Measurements from ENCODE around the gene MARCHF10.
"Not testable (repeated sequence)": the region's sequence is repeated elsewhere in the genome, so short reads cannot be mapped to it uniquely, and the experiment has no call there.

The MARCHF10 gene

DNA sequence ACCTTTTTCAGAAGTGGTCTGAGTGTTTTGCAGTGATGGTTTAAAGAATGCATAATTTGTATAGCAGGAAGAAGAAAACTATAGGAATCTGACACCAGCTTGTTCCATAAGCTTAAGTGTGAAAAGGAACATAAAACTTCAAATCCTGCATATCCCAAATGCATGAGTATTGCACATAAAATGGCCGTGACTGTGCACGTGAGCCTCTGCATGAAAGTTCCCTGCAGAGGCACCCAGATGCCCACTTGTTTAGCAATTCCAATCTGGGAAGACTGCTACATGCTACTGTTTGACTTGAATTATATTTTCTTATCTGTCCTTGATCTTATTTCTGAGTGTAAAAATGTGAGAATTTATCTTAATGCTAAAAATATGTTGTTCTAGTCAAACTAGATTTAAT lies 21.5 kb downstream of the MARCHF10 start:
- DNase-seq (ENCODE audit: low read depth in 3 of 3): no peak

DNA sequence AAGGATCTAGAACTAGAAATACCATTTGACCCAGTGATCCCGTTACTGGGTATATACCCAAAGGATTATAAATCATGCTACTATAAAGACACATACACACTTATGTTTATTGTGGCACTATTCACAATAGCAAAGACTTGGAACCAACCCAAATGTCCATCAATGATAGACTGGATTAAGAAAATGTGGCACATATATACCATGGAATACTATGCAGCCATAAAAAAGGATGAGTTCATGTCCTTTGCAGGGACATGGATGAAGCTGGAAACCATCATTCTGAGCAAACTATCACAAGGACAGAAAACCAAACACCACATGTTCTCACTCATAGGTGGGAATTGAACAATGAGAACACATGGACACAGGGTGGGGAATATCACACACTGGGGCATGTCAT lies 22.1 kb downstream of the MARCHF10 start:
- DNase-seq (ENCODE audit: low read depth in 3 of 3): not testable (repeated sequence)

DNA sequence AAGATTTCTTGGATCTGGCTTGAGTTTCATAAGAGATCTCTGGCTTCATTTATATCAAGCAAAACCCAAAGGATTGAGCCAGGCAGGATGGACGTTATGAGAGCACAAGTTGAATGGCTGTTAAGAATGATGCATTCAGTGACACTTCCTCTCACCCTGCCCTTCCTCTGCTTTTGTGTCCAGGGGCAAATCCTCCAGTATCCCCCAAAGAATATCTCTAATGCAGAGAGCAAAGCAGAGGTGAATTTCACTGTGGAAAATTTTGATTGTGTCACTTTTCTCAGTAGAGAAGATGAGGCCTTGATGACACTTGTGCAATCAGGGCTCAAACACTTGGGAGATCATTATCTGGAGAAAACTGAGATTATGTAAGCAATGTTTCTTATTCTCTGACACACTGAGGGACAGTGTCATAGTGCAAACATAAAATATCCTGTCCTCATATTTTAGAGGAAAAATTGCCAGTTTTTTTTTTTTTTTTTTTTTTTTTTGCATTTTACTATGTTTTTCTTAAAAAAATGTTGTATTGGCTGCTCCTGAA lies 25.3 kb downstream of the MARCHF10 start:
- no peak for DNase-seq (ENCODE audit: low read depth in 3 of 3)

DNA sequence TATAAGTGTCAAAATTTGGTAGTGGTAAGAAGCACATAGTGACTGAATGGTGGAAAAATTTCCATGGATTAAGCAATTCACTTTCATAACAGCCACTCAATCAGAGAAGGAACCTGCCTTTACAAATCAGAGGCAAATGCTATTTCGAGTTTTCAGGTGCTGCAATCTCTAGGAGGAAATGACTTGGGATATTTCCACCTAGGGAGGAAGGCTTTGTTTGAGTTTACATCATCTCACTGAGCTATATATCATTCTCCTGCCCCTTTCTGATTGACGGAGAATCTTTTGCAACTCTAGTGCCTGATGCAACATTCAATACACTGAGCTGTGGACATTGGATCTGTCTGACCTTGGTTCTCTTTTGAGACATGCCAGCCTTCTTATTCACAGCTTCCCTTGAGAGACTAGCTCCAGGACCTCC lies 26.3 kb downstream of the MARCHF10 start:
- DNase-seq (ENCODE audit: low read depth in 3 of 3): no peak

DNA sequence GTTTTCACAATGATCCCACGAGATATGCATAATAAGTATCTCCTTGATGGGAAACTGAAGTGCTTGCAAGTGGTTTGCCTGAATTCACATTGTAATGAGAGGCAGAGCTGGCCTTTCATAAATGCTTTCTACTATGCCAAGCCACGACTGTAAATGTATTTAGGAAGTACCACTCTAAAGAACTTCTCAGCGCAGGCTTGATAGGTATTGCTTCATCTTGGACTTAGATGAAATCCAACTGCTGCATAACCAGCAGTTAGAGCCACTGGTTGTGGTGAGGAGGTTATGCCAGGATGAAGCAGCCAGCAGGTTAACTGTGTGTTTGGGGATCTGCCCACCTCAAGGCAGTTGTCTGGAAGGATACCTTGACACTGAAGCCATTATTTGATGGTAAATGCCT lies 26.8 kb downstream of the MARCHF10 start:
- no peak for DNase-seq (ENCODE audit: low read depth in 3 of 3)

DNA sequence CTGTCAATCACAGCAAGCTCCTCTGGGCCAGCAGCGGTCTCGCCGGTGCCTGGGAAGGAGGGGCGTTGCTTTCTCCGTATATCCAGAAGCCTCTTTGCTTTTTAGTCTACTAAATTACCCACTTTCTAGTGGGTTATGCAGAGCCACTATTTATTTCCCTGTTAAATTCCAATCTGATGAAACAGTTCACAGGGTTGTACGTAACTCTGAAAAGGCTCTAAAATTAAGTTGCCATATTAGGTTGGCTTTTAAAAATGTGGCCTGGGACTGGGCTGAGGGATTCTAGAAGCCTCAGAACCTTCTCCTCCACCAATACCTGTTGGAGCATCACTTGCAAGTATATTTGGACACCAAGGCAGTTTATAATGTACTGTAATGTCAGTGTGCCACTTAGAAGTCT lies 27.2 kb downstream of the MARCHF10 start:
- DNase-seq (ENCODE audit: low read depth in 3 of 3): no peak

DNA sequence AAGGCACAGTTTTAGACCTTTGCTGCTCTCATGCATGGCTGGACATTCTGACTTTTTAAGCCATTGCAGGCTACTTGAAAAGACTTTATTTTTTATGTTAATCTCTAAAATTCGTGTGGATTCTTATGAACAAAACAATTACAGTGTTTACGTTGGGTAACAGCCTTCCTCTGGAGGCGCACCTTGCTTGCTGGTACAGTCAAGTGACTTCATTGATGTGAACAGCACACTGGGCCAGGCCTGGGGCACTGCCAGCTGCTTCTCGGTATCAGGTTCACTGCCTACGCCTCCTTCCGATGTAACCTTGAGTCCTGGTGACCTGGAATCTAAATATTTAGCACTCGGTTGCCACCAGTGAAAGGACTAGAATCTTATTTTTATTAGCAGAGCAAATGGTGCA lies 27.8 kb downstream of the MARCHF10 start:
- DNase-seq (ENCODE audit: low read depth in 3 of 3): no peak

DNA sequence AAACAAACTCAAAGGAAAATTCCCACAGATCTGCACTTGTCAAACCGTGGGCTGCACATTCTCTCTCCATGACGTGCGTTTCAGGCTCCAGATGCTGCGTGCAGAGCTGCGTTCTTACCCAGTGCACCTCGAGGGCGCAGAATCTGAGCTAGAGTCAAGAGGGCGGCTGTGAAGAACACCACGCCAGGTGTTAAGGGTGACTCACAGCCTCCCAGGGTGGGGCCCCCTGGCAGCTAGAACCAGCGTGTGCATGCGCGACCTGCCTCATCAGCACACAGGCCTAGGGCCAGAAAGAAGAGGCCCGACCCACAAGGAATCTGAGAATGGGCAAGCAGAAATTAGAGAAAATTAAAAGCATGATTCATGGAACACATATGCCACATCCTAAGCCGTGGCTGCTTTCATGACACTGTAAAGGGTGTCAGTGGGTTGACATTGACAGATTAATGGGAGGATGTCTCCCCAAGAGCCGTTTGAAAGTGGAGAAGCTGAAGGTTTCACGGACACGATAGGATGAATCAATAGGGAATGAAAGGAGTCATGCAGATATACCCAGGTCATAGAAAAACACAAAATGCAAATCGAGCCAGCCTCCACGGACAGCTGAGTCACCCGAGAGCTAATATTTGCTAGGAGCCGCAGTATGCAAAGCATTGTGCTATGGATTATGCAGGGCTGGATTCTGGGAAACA lies 29.0 kb downstream of the MARCHF10 start:
- no peak for DNase-seq (ENCODE audit: low read depth in 3 of 3)

DNA sequence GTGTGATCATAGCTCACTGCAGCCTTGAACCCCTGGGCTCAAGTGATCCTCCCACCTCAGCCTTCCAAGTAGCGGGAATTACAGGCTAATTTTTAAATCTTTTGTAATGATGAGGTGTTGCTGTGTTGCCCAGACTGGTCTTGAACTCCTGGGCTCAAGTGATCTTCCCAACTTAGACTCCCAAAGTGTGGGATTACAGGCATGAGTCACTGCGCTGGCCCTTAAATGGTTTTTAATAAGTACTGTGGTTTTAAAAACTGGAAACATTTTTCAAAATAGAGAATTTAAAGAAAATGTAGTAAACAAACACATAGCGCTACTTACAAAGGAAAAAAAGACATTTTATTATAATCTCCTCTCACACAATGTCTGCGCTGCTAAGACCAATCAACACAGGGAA lies 32.2 kb downstream of the MARCHF10 start:
- DNase-seq (ENCODE audit: low read depth in 3 of 3): no peak

DNA sequence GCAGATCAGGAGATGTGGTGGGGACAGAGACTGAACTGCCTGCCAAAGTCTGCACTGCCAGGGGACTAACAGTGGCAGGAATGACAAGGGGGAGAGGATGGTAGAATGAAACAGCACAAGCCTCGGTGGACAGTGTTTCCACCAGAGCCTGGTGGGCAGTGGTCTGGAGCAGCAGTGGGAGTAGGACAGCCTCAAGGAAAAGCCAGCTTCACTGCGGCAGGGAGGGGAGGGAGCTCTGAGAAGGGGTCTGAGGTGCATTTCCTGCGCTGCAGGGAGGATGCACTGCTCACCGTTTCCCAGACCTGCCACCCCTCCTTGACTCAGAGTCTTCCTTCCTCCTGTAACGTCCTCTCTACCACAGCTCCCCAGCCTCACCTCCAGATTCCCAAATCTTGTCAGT lies 33.8 kb downstream of the MARCHF10 start:
- no peak for DNase-seq (ENCODE audit: low read depth in 3 of 3)

DNA sequence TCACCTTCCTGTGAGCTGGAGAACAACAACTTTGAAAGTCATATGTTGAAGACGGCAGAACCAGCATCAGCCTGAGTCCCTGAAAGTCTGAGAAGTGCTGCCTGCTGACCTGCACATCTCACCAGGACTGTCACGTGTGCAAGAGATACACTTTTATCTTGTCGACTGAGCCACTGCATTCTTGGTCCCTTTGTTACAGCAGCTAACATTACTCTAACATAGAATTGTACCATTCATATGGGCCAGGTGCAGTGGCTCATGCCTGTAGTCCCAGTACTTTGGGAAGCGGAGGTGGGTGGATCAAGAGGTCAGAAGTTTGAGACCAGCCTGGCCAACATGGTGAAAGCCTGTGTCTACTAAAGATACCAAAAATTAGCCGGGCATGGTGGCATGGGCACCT lies 40.1 kb downstream of the MARCHF10 start:
- DNase-seq (ENCODE audit: low read depth in 3 of 3): no peak

DNA sequence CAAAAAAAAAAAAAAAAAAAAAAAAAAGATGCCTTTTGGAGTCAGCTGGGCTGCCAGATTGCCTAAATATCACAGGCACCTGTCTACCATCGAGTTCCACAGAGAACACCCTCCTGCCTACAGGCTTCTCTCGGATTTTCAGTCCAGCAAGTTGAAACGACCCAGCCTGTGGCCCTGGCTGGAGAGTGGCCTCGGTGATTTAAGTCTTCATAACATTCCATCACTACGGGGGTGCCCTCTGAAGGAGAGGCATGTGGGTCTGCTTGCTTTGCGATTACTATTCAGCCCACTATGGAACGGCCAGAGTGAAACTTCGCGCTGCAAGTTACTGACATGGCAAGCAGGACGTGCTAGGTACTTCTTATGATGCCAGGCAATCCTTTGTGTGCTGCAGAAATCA lies 42.8 kb downstream of the MARCHF10 start:
- DNase-seq (ENCODE audit: low read depth in 3 of 3): no peak

DNA sequence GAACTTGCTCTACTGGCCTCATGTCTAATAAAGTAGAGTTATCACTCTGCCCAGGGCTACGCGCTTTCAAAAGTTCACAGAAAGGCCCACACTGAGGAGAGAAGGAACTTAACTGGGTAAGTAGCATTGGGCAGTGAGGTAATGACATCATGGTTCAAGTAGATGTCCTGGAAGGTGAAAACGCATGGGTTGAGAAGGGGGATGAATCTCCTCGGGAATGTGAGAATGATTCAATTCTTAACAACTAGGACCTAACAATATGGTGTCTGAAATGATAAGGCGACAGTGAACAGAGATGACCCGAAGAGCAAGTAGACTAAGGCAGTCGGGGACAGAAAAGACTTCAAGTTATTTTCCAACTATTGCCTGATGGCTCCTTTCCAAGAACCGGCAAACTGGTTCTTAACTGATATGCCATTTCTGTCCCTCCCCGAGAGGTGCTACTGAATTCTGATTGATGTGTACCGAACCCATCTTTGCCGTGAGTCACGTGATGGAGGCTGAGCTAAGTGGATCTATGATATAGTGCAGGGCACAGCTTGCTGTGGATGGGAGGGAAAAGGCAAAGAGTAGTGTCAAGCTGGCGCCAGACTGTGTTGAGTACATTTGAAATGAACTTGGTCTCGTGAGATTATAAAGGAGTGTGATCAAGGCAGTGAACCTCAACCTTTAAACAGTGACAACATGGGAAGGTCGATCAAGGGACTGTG lies 44.1 kb downstream of the MARCHF10 start:
- DNase-seq (ENCODE audit: low read depth in 3 of 3): no peak

DNA sequence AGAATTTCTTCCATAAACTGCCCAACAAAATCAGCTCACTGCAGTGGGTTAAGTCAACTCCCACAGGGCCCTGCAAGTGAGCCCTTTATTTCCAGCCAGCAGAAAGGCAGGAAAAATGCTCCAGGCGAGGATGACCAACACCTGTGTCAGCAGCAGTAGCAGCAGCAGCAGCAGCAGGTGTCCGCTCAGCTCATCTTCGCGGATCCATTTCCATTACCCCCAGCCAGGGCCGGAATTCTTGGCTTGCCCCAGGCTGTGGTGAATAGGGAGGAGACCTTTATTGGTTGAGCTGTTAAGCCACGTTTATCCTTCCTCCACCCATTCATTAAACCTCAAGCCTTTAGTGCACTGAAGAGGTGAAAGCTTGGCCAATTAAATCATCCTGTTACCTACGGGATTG lies 46.2 kb downstream of the MARCHF10 start:
- DNase-seq (ENCODE audit: low read depth in 3 of 3): no peak

DNA sequence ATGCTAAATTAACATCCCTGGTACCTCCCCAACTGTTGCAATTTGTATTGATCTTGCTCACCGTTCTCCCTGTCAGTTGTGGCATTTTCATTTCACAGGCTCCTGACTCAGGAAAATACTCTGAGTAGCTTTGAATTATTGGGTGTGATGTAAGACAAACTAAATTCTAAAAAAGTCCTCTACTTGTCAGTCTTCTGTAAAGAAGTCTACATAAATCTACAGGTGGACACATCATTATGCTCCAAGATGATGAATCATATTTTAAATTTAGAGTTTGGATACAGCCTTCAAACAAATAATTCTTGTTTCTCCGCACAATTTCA lies 47.2 kb downstream of the MARCHF10 start:
- no peak for DNase-seq (ENCODE audit: low read depth in 3 of 3)

DNA sequence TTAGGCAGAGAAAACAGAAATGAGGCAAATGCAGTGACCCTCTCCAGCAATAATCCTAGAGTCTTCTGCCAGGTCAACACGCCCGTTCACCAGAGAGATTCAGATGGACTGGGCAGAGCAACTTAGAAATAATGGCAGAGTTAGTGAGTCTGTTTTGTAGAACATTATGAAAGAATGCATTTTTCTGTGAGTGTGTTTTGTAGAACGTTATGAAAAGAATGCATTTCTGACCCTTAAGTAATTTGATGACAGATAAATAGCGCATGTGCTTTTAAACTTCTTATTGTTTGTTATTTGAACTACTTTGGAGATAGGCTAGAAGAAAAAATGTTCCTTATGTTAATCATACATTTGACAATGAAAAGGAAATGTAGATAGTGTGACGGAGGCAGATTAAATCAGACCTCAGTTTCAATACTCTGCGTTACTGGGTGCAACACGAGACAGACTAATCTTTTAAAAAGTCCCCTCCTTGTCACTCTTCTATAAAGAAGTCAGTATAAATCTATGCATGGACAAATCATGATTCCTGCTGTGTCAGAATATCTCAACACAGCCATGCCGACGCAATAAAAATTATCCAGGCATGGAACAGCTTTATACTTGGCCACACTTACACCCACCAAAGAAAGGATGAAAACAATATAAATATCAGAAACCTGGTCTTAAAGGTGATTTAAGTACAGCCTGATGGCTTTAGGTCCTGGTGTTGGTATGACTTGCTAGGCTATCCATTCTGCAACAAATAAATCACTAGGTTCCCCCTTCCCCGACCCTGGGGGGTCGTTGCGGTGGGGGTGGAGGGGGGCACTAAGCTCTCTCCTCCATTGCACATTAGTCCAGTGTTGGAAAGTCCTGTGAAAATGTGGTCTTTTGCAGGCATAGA lies 47.8 kb downstream of the MARCHF10 start:
- no peak for DNase-seq (ENCODE audit: low read depth in 3 of 3)

DNA sequence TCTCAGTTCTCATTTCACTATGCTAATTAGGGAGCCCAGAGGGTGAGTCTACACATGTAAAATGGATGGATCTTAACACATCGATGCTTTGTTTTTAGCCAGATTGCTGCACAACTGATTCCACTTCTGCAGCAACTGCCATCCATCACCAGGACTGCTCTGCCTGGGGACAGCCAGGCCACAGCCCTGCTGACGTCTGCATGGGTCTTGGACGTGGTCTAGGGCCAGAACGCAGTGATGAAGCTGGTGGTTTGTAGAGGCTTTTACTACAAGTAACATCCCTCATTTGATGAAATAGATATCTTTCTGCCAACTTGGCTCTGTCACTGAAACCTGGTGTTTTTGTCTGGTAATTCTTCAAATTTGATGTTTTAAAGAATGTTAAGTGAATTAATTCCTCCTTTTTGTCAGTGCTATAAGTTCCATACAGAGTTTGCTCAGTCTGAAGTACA lies 50.6 kb downstream of the MARCHF10 start:
- no peak for DNase-seq (ENCODE audit: low read depth in 3 of 3)

DNA sequence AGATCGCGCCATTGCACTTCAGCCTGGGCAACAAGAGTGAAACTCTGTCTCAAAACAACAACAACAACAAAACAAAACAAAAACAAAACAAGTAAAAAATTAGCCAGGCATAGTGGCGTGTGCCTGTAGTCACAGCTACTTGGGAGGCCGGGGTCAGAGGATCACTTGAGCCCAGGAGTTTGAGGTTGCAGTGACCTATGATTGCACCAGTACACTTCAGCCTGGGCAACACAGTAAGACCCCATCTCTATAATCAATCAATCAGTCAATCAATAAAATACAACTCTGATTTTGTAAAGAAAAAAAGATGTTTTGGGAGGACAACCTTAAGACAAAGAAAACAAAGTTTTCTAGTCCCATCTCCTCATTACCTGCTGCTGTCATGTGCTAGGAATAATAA lies 51.9 kb downstream of the MARCHF10 start:
- DNase-seq (ENCODE audit: low read depth in 3 of 3): no peak

DNA sequence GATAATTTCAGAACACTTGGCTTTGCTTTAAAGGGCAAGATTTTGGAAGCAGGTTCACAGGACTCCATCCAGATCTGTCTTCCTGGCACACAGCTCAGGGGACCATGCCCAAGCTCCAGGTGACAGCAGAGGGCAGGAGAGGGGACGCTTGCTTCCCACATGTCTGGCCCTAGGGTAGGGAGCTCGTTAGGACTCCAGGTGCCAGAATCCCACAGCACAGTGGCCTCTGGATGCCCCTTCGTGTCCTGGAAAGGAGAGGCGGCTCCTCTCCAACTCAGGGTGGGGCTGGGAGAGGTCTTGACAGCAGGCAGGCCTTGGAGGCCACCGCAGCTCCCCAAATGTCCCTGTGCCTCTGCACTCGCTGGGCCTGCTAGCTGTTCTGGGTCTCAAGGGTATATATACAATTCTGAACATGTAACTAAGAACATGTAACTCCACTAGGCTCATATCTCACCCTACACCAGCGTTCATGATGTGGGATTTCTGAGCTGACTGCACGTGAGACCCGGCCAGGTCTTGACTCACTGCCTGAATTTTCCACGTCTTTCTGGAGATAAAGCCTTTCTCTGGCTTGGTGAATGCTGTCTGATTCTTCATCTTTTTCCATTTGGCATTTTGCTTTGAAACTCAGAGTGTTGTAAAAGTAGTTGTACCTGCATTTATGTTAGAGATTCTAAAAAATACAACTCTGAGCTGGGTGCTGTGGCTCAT lies 52.8 kb downstream of the MARCHF10 start:
- DNase-seq (ENCODE audit: low read depth in 3 of 3): no peak

DNA sequence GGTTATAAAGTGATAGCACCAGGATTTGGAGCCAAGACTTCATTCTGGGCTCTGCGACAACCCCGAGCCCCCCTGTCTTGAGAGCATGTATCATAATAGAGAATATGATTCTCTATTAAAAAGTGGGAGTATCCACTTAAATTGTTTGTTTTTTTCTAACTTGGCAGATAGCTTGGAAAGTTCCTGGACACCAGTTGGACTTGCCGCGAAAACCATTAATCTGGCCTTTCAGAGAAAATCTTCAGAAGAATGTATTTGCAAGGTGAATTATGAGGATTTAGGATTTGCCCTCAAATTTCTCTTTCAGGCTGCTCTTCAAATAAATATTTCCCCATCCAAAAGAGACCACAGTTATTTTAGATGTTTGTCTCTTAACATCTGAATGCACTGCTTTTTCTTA lies 53.5 kb downstream of the MARCHF10 start:
- DNase-seq (ENCODE audit: low read depth in 3 of 3): no peak

DNA sequence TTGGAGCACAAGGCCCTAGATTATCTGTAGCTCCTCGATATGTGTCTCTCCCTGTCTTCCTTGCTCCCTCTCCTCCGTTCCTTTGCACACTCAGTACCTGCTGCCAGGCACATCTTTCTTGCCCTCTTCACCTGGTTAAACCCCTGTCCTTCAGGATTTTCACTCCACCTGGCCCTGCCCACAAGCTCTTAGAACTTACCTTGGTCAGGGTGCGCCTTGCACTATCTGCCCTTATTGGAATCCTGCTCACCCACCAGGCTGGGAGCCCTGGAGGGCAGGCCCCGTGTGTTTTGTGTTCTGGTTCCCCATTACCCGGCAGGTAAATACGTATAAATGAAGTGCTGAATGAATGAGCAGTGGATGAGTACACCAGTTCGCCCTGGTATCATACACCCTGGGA lies 54.6 kb downstream of the MARCHF10 start:
- DNase-seq (ENCODE audit: low read depth in 3 of 3): no peak

Data from stimulated activated CD4-positive, alpha-beta T cell treated with anti-CD3 and anti-CD28 coated beads, TNF-alpha, amount 100 ng/mL, for 24 hours (primary cell).